GM10266 (cell line): ENCODE measurements around the gene PLS3.
A peak's percentile ranks its signal among the peaks of the same experiment; 100 is the strongest.

ENCODE experiments used
- DNase-seq: peaks from one replicate; pipeline ENCODE4 v3.0.0; 2012; ENCODE audit errors: extremely low spot score
- CTCF ChIP-seq: IDR thresholded peaks from 2 replicates; pipeline ENCODE4 v1.5.1; 2012; ENCODE audit warnings: mild to moderate bottlenecking, low read depth; ENCODE audit not compliant: control insufficient read depth, insufficient read depth; ENCODE audit errors: missing control alignments

Gene PLS3

GRCh38 chrX:115553171-115553570, 7.8 kb upstream of the PLS3 start:
- DNase-seq, result no peak
- TF ChIP-seq CTCF, result no peak

- DNase-seq, result no peak
- TF ChIP-seq CTCF, result no peak
These were observed 1.3 kb upstream of the PLS3 start for GRCh38 chrX:115559672-115560071.

GRCh38 chrX:115560211-115560977, 580 bp upstream of the PLS3 start:
- TF ChIP-seq CTCF, result no peak
- DNase-seq, result no peak

GRCh38 chrX:115561605-115562479, 868 bp downstream of the PLS3 start:
- no peak for TF ChIP-seq CTCF
- peak; percentile 10 for DNase-seq

- DNase-seq, result no peak
These were observed 1.5 kb downstream of the PLS3 start for GRCh38 chrX:115562480-115562847.

GRCh38 chrX:115563633-115564162, 2.7 kb downstream of the PLS3 start:
- TF ChIP-seq CTCF, result no peak
- DNase-seq, result no peak

More at GRCh38 chrX:115562480-115562847, 1.5 kb downstream of the PLS3 start:
- no peak for TF ChIP-seq CTCF
